ENCODE data around the gene ARHGEF7. TPM values are rescaled to one million over a fixed set of nuclear protein-coding genes. Genes with fewer than 3 reads are reported as not detected.

The ARHGEF7 gene
- total RNA-seq, 4 donors from 2014 or later, result 88.7 to 119 (median 110) TPM

GRCh38 chr13:111213964-111214726, 99.0 kb downstream of the ARHGEF7 start:
- H3K4me3 ChIP-seq, result no peak overlapping the region
- H3K36me3 ChIP-seq, result no peaks in the 10 kb centered on the region
- H3K4me1 ChIP-seq, result peaks cover 0 to 98% (median 50%) of the 10 kb centered on the region in 4 donors
- WGBS, 2 donors, result 75 to 79% methylated on average over 20 to 22 of the region's 22 CpGs
- no peaks in the 10 kb centered on the region for H3K9me3 ChIP-seq
- TF ChIP-seq CTCF (IDR thresholded peaks at IDR 0.05) (no peak), EP300 (IDR thresholded peaks at IDR 0.05) (no peak), POLR2A (IDR thresholded peaks at IDR 0.05) (no peak)
- no peaks in the 10 kb centered on the region for H3K27me3 ChIP-seq
- peak in 1 of 2 donors; percentile 40 for DNase-seq (ENCODE audit: low spot score in 2 of 2)
- peak overlapping the region in 1 of 4 donors; percentile 26 for H3K27ac ChIP-seq

GRCh38 chr13:111215081-111216047, 100.3 kb downstream of the ARHGEF7 start:
- 65 to 72% methylated on average over 19 of the region's 19 CpGs for WGBS, 2 donors
- H3K4me3 ChIP-seq, result no peak overlapping the region
- peak overlapping the region in 2 of 4 donors; percentile 80 to 84 for H3K27ac ChIP-seq
- peaks cover 0 to 98% (median 49%) of the 10 kb centered on the region in 4 donors for H3K4me1 ChIP-seq
- H3K27me3 ChIP-seq, result no peaks in the 10 kb centered on the region
- no peak for TF ChIP-seq CTCF (IDR thresholded peaks at IDR 0.05)
- no peak for TF ChIP-seq EP300 (IDR thresholded peaks at IDR 0.05)
- TF ChIP-seq POLR2A (IDR thresholded peaks at IDR 0.05), result no peak
- no peak for DNase-seq (ENCODE audit: low spot score in 2 of 2)
- H3K9me3 ChIP-seq, result no peaks in the 10 kb centered on the region
- no peaks in the 10 kb centered on the region for H3K36me3 ChIP-seq

- 69 to 77% methylated on average over 13 to 15 of the region's 15 CpGs for WGBS, 2 donors
- H3K4me3 ChIP-seq, result no peak overlapping the region
- TF ChIP-seq POLR2A (IDR thresholded peaks at IDR 0.05), result no peak
- no peak for TF ChIP-seq EP300 (IDR thresholded peaks at IDR 0.05)
- TF ChIP-seq CTCF (IDR thresholded peaks at IDR 0.05), result peak; percentile 27 to 61 (median 41)
- peak in 1 of 2 donors; percentile 51 for DNase-seq (ENCODE audit: low spot score in 2 of 2)
- no peaks in the 10 kb centered on the region for H3K36me3 ChIP-seq
- H3K4me1 ChIP-seq, result peaks cover 0 to 90% (median 45%) of the 10 kb centered on the region in 4 donors
- H3K27me3 ChIP-seq, result no peaks in the 10 kb centered on the region
- H3K9me3 ChIP-seq, result no peaks in the 10 kb centered on the region
- H3K27ac ChIP-seq, result peak overlapping the region in 3 of 4 donors; percentile 19 to 84 (median 80)
Observed at GRCh38 chr13:111216166-111216960, 101.3 kb downstream of the ARHGEF7 start.

- Histone ChIP-seq H3K27me3 (no peaks in the 10 kb centered on the region), H3K4me1 (peaks cover 0 to 86% (median 40%) of the 10 kb centered on the region in 4 donors), H3K9me3 (no peaks in the 10 kb centered on the region), H3K36me3 (no peaks in the 10 kb centered on the region), H3K4me3 (peak overlapping the region in 1 of 4 donors; percentile 6), H3K27ac (peak overlapping the region; percentile 1 to 84 (median 44))
- TF ChIP-seq EP300 (IDR thresholded peaks at IDR 0.05), result peak in 1 of 2 donors; percentile 19
- TF ChIP-seq POLR2A (IDR thresholded peaks at IDR 0.05), result no peak
- no peak for DNase-seq (ENCODE audit: low spot score in 2 of 2)
- WGBS, 2 donors, result 47 to 54% methylated on average over 13 of the region's 13 CpGs
Observed at GRCh38 chr13:111217641-111218040, 102.5 kb downstream of the ARHGEF7 start.

GRCh38 chr13:111219280-111219679, 104.2 kb downstream of the ARHGEF7 start:
- DNase-seq (ENCODE audit: low spot score in 2 of 2), result no peak
- Histone ChIP-seq H3K9me3 (no peaks in the 10 kb centered on the region), H3K4me3 (no peak overlapping the region), H3K27ac (peak overlapping the region in 2 of 4 donors; percentile 80 to 84), H3K36me3 (no peaks in the 10 kb centered on the region), H3K27me3 (no peaks in the 10 kb centered on the region), H3K4me1 (peaks cover 0 to 85% (median 32%) of the 10 kb centered on the region in 4 donors)
- 13 to 24% methylated on average over 4 of the region's 4 CpGs for WGBS, 2 donors
- no peak for TF ChIP-seq CTCF (IDR thresholded peaks at IDR 0.05)
- peak in 1 of 2 donors; percentile 16 for TF ChIP-seq EP300 (IDR thresholded peaks at IDR 0.05)
